DOHH2 (cell line): ENCODE results near the gene EGLN1.

ENCODE experiments used
- CTCF ChIP-seq: fragments of 200-600 bp; sonication (generic); IDR thresholded peaks from one replicate; pipeline ENCODE4 v1.5.1; 2014; ENCODE audit warnings: antibody characterized with exemption, mild to moderate bottlenecking, low read depth, low read length; ENCODE audit not compliant: poor library complexity, severe bottlenecking
- EZH2phosphoT487 ChIP-seq: fragments of 200-600 bp; sonication (generic); IDR thresholded peaks from 2 replicates; pipeline ENCODE4 v1.6.1; 2017; ENCODE audit warnings: borderline replicate concordance, mild to moderate bottlenecking, antibody characterized with exemption, low read length, moderate library complexity, mixed read lengths

DNA sequence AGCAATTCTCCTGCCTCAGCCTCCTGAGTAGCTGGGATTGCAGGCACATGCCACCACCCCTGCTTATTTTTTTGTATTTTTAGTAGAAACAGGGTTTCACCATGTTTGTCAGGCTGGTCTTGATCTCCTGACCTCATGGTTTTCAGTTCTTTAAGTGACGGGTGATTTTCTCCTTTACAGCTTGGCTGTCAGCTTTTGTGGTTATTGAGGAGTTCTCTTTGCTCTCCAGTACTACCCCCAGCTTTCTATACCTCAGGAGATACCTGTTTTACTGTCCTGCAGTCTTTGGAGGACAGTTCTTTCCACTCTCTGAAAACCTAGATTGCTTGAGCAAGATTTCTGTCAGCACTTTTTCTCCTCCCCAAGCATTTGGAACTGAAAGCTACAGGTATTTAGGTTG lies 45.9 kb upstream of the EGLN1 start:
- TF ChIP-seq CTCF (no peak), EZH2phosphoT487 (no peak)
